ENCODE measurements around the gene CA10.

GRCh38 chr17:52064791-52065211 is 93.7 kb downstream of the CA10 start:
- TF ChIP-seq, protein P1, sequence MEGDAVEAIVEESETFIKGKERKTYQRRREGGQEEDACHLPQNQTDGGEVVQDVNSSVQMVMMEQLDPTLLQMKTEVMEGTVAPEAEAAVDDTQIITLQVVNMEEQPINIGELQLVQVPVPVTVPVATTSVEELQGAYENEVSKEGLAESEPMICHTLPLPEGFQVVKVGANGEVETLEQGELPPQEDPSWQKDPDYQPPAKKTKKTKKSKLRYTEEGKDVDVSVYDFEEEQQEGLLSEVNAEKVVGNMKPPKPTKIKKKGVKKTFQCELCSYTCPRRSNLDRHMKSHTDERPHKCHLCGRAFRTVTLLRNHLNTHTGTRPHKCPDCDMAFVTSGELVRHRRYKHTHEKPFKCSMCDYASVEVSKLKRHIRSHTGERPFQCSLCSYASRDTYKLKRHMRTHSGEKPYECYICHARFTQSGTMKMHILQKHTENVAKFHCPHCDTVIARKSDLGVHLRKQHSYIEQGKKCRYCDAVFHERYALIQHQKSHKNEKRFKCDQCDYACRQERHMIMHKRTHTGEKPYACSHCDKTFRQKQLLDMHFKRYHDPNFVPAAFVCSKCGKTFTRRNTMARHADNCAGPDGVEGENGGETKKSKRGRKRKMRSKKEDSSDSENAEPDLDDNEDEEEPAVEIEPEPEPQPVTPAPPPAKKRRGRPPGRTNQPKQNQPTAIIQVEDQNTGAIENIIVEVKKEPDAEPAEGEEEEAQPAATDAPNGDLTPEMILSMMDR (IDR thresholded peaks at IDR 0.05; ENCODE audit: low read length) = no peak
- no peak for TF ChIP-seq EZH2 (IDR thresholded peaks at IDR 0.05; ENCODE audit: borderline replicate concordance, low read length)
